Thyroid gland (tissue), 4 donors: ENCODE data around the gene ARRDC1.

ENCODE experiments used
- POLR2A ChIP-seq, 2 donors: fragments of 450-650 bp; IDR thresholded peaks; one replicate each; pipeline ENCODE4 v1.6.1; 2017; ENCODE audit warnings: antibody characterized with exemption in 2 of 2, mild to moderate bottlenecking in 2 of 2, moderate library complexity in 1 of 2
- TF ChIP-seq, protein P1 (sequence below), 6 experiments: fragments of 200-600 bp in 3 of 6; fragments of 450-650 bp in 3 of 6; sonication (generic) in 3 of 6; IDR thresholded peaks; one replicate each; pipeline ENCODE4 v1.5.1; 2016 to 2019; ENCODE audit warnings: antibody characterized with exemption in 6 of 6, mild to moderate bottlenecking in 2 of 6, inconsistent platforms in 1 of 6, moderate library complexity in 1 of 6

DNA sequence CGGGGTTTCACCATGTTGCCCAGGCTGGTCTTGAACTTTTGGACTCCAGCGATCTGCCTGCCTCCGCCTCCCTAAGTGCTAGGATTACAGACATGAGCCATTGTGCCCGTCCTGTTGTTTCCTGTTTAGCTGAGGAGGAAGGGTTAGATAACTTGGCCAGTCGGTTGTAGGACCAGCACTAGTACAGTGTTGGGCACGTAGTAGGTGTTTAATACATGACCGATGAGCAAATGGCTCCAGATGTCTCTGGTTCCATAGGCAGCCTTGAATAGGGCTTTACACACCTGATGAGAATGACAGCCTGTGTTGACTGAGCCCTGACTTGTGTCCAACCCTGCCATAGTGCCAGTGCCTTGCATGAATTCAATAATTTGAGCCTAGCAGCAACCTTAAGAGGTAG, 15.1 kb downstream of the ARRDC1 start:
- TF ChIP-seq, protein P1, sequence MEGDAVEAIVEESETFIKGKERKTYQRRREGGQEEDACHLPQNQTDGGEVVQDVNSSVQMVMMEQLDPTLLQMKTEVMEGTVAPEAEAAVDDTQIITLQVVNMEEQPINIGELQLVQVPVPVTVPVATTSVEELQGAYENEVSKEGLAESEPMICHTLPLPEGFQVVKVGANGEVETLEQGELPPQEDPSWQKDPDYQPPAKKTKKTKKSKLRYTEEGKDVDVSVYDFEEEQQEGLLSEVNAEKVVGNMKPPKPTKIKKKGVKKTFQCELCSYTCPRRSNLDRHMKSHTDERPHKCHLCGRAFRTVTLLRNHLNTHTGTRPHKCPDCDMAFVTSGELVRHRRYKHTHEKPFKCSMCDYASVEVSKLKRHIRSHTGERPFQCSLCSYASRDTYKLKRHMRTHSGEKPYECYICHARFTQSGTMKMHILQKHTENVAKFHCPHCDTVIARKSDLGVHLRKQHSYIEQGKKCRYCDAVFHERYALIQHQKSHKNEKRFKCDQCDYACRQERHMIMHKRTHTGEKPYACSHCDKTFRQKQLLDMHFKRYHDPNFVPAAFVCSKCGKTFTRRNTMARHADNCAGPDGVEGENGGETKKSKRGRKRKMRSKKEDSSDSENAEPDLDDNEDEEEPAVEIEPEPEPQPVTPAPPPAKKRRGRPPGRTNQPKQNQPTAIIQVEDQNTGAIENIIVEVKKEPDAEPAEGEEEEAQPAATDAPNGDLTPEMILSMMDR (IDR thresholded peaks at IDR 0.05): no peak
- TF ChIP-seq POLR2A (IDR thresholded peaks at IDR 0.05): no peak
